ENCODE measurements around the gene CTNNA1. TPM values are rescaled to one million over a fixed set of nuclear protein-coding genes. Genes with fewer than 3 reads are reported as not detected.
A peak's percentile ranks its signal among the peaks of the same experiment; 100 is the strongest.

CTNNA1 gene
- total RNA-seq, 4 donors from 2014 or later: 92.6 to 164 (median 114) TPM

- no peak for ATAC-seq
- no peak for DNase-seq
- Histone ChIP-seq H3K4me3 (no peak overlapping the region), H3K36me3 (peaks cover 0 to 30% of the 10 kb centered on the region in 2 donors), H3K4me1 (no peaks in the 10 kb centered on the region), H3K27ac (no peak overlapping the region), H3K9me3 (no peaks in the 10 kb centered on the region), H3K27me3 (no peaks in the 10 kb centered on the region)
- in situ Hi-C loops (cut with MboI; ENCODE audit: low sequenced_read_pairs in 4 of 4) (no loop called here), intact Hi-C loops (cut with DNase I; ENCODE audit: low total_unique reads) (no loop called here)
- no peak for TF ChIP-seq POLR2A (IDR thresholded peaks at IDR 0.05)
- TF ChIP-seq CTCF (IDR thresholded peaks at IDR 0.05 in 4 of 5, conservative IDR thresholded peaks at IDR 0.05 in 1 of 5): no peak
These were observed 136.8 kb downstream of the CTNNA1 start for GRCh38 chr5:138889994-138890393.

- no peak overlapping the region for H3K27ac ChIP-seq
- intact Hi-C loops (cut with DNase I; ENCODE audit: low total_unique reads): no loop called here
- TF ChIP-seq POLR2A (IDR thresholded peaks at IDR 0.05): no peak
- TF ChIP-seq CTCF (IDR thresholded peaks at IDR 0.05 in 4 of 5, conservative IDR thresholded peaks at IDR 0.05 in 1 of 5): no peak
- H3K27me3 ChIP-seq: no peaks in the 10 kb centered on the region
- H3K9me3 ChIP-seq: no peaks in the 10 kb centered on the region
- no peak overlapping the region for H3K4me3 ChIP-seq
- H3K4me1 ChIP-seq: no peaks in the 10 kb centered on the region
- in situ Hi-C loops (cut with MboI; ENCODE audit: low sequenced_read_pairs in 4 of 4): no loop called here
- DNase-seq (no peak), ATAC-seq (no peak)
- peaks cover 0 to 30% of the 10 kb centered on the region in 2 donors for H3K36me3 ChIP-seq
These were observed 137.4 kb downstream of the CTNNA1 start for GRCh38 chr5:138890644-138891043.

GRCh38 chr5:138895918-138896317 is 142.7 kb downstream of the CTNNA1 start:
- Histone ChIP-seq H3K36me3 (no peaks in the 10 kb centered on the region), H3K4me3 (no peak overlapping the region), H3K9me3 (no peaks in the 10 kb centered on the region), H3K27me3 (no peaks in the 10 kb centered on the region), H3K27ac (no peak overlapping the region), H3K4me1 (peaks cover 0 to 6% of the 10 kb centered on the region in 2 donors)
- TF ChIP-seq CTCF (IDR thresholded peaks at IDR 0.05 in 4 of 5, conservative IDR thresholded peaks at IDR 0.05 in 1 of 5) (no peak), POLR2A (IDR thresholded peaks at IDR 0.05) (no peak)
- DNase-seq (no peak), ATAC-seq (no peak)
- intact Hi-C loops (cut with DNase I; ENCODE audit: low total_unique reads) (no loop called here), in situ Hi-C loops (cut with MboI; ENCODE audit: low sequenced_read_pairs in 4 of 4) (no loop called here)

- Histone ChIP-seq H3K36me3 (no peaks in the 10 kb centered on the region), H3K27ac (no peak overlapping the region), H3K9me3 (no peaks in the 10 kb centered on the region), H3K4me1 (peaks cover 0 to 19% of the 10 kb centered on the region in 2 donors), H3K4me3 (no peak overlapping the region), H3K27me3 (no peaks in the 10 kb centered on the region)
- in situ Hi-C loops (cut with MboI; ENCODE audit: low sequenced_read_pairs in 4 of 4): no loop called here
- no peak for TF ChIP-seq CTCF (IDR thresholded peaks at IDR 0.05 in 4 of 5, conservative IDR thresholded peaks at IDR 0.05 in 1 of 5)
- TF ChIP-seq POLR2A (IDR thresholded peaks at IDR 0.05): no peak
- DNase-seq (no peak), ATAC-seq (no peak)
- intact Hi-C loops (cut with DNase I; ENCODE audit: low total_unique reads): no loop called here
These were observed 145.1 kb downstream of the CTNNA1 start for GRCh38 chr5:138898299-138898698.

GRCh38 chr5:138898742-138899141 is 145.5 kb downstream of the CTNNA1 start:
- no peak overlapping the region for H3K4me3 ChIP-seq
- in situ Hi-C loops (cut with MboI; ENCODE audit: low sequenced_read_pairs in 4 of 4) (no loop called here), intact Hi-C loops (cut with DNase I; ENCODE audit: low total_unique reads) (no loop called here)
- peaks cover 0 to 23% of the 10 kb centered on the region in 2 donors for H3K4me1 ChIP-seq
- no peaks in the 10 kb centered on the region for H3K36me3 ChIP-seq
- no peak for TF ChIP-seq CTCF (IDR thresholded peaks at IDR 0.05 in 4 of 5, conservative IDR thresholded peaks at IDR 0.05 in 1 of 5)
- no peak for TF ChIP-seq POLR2A (IDR thresholded peaks at IDR 0.05)
- H3K27me3 ChIP-seq: no peaks in the 10 kb centered on the region
- H3K9me3 ChIP-seq: no peaks in the 10 kb centered on the region
- DNase-seq (no peak), ATAC-seq (no peak)
- peak overlapping the region in 1 of 4 donors; percentile 66 for H3K27ac ChIP-seq
